ENCODE measurements around the gene KDM5A.

DNA sequence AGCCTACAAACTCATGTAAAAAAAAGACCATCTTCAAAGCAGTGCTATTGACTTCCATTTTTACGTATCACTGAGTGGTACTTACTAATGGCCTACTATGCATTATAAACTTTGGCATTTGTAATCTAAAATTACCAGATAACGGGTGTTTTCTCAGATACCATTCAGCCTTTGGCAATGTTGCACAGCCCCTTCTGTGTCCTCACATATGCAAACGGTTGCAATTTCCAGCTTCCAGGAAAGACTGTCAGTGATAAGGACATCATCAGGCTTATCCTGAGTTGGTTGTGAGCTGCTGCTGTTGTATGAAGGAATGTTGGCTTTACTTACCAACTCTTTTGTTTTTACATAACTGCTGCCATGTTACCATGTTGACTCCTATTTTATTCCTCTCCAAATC, 124.9 kb downstream of the KDM5A start:
- no peak for TF ChIP-seq POLR2A (IDR thresholded peaks at IDR 0.05)
- TF ChIP-seq, protein P1, sequence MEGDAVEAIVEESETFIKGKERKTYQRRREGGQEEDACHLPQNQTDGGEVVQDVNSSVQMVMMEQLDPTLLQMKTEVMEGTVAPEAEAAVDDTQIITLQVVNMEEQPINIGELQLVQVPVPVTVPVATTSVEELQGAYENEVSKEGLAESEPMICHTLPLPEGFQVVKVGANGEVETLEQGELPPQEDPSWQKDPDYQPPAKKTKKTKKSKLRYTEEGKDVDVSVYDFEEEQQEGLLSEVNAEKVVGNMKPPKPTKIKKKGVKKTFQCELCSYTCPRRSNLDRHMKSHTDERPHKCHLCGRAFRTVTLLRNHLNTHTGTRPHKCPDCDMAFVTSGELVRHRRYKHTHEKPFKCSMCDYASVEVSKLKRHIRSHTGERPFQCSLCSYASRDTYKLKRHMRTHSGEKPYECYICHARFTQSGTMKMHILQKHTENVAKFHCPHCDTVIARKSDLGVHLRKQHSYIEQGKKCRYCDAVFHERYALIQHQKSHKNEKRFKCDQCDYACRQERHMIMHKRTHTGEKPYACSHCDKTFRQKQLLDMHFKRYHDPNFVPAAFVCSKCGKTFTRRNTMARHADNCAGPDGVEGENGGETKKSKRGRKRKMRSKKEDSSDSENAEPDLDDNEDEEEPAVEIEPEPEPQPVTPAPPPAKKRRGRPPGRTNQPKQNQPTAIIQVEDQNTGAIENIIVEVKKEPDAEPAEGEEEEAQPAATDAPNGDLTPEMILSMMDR (IDR thresholded peaks at IDR 0.05) = no peak

Measured in adrenal gland (tissue), 5 donors.